Astrocyte of the cerebellum (primary cell): Measurements from ENCODE around the gene RBM19.

Experiments
- DNase-seq: peaks from one replicate; pipeline ENCODE4 v3.0.0-alpha.2; 2011; ENCODE audit warnings: low read depth
- H3K4me3 ChIP-seq: 2 replicates; pipeline ENCODE4 v1.5.1; 2011; ENCODE audit warnings: mild to moderate bottlenecking, low read depth, low read length, moderate library complexity
- in situ Hi-C: cut with HindIII; loops from 2 replicates; pipeline ENCODE4 v1.10.0; 2017; ENCODE audit warnings: low sequenced_read_pairs
- TF ChIP-seq, protein P1 (sequence below): IDR thresholded peaks from 2 replicates; pipeline ENCODE4 v1.5.1; 2012; ENCODE audit warnings: low read length, low read depth, moderate library complexity, mild to moderate bottlenecking; ENCODE audit errors: missing control alignments

Gene RBM19

DNA sequence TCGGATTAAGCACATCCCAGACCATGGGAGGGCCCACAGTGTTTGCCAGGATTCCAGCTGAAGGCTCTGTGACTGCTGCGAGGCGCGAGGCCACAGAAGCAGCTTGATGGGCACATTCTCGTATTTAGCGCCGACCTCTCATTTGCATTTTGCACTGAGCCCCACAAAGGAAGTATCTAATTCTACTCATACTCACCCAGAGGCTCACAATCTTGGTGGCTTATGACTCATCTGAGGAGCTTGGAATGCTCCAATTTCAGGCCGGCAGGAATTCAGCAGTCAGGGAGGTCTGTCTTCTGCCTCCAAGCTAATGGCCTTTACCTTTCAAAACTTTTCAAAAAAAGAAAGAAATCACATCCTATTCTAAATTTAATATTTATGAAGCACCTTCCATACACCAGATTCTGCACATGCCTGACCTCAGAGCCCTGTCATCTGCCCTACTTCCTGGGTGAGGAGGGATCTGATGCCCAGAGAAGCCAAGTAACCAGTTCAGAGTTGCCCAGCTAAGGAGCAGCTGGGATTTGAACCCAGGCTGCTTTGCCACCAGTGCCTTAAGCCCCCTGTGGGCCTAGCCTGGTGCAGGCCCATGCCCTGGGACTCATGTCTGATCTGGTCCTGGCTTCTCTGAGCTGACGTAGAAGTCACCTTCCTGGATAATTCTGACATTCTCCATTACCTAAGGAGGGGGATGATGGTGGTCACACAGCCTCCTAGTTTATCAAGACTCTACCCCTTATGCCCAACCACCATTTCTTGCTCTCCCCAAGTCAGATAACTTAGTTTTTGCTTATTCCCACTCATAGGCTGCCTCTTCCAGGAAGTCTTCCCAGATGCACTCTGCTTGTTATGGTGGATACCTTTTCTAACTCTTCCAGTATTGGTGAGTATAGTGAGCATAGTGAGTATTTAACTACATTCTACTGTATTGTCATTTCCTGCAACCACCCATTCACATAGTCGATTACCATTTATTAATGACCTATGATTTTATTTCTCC is 198.9 kb downstream of the RBM19 start:
- peak; percentile 88 for DNase-seq
- in situ Hi-C loops, result no loop called here
- TF ChIP-seq, protein P1, sequence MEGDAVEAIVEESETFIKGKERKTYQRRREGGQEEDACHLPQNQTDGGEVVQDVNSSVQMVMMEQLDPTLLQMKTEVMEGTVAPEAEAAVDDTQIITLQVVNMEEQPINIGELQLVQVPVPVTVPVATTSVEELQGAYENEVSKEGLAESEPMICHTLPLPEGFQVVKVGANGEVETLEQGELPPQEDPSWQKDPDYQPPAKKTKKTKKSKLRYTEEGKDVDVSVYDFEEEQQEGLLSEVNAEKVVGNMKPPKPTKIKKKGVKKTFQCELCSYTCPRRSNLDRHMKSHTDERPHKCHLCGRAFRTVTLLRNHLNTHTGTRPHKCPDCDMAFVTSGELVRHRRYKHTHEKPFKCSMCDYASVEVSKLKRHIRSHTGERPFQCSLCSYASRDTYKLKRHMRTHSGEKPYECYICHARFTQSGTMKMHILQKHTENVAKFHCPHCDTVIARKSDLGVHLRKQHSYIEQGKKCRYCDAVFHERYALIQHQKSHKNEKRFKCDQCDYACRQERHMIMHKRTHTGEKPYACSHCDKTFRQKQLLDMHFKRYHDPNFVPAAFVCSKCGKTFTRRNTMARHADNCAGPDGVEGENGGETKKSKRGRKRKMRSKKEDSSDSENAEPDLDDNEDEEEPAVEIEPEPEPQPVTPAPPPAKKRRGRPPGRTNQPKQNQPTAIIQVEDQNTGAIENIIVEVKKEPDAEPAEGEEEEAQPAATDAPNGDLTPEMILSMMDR, result no peak
- no peak overlapping the region for H3K4me3 ChIP-seq
